Ectodermal cell (in vitro differentiated cells): Measurements from ENCODE around the gene SAFB.
A peak's percentile ranks its signal among the peaks of the same experiment; 100 is the strongest.

Source experiments
- H3K27ac ChIP-seq: 2 replicates; pipeline ENCODE4 v1.7.0; 2013; ENCODE audit warnings: mild to moderate bottlenecking, low read depth, low read length; ENCODE audit not compliant: insufficient read depth, poor library complexity, severe bottlenecking
- H3K27me3 ChIP-seq: 2 replicates; pipeline ENCODE4 v1.7.0; 2013; ENCODE audit warnings: mild to moderate bottlenecking, low read length; ENCODE audit not compliant: insufficient read depth, control insufficient read depth, poor library complexity, severe bottlenecking
- H3K36me3 ChIP-seq: one replicate; pipeline ENCODE4 v1.7.0; 2013; ENCODE audit warnings: low read length; ENCODE audit not compliant: control insufficient read depth, insufficient read depth
- H3K4me1 ChIP-seq: one replicate; pipeline ENCODE4 v1.7.0; 2013; ENCODE audit warnings: low read length; ENCODE audit not compliant: control insufficient read depth, insufficient read depth
- H3K4me3 ChIP-seq: 2 replicates; pipeline ENCODE4 v1.7.0; 2013; ENCODE audit warnings: low read depth, low read length, control low read depth; ENCODE audit not compliant: insufficient read depth
- H3K9me3 ChIP-seq: 2 replicates; pipeline ENCODE4 v1.7.0; 2013; ENCODE audit warnings: mild to moderate bottlenecking, low read length, moderate library complexity; ENCODE audit not compliant: control insufficient read depth
- WGBS, 2 experiments: methylation state at CpG; one replicate each; pipeline ENCODE4 v1.1.7; 2013; ENCODE audit warnings: missing lambda C conversion rate in 2 of 2; 5-methylcytosine and 5-hydroxymethylcytosine counted together

Gene SAFB

GRCh38 chr19:5690955-5691821 is 68.3 kb downstream of the SAFB start:
- H3K36me3 ChIP-seq = peaks cover 22% of the 10 kb centered on the region
- H3K27ac ChIP-seq = peak overlapping the region; percentile 96
- no peaks in the 10 kb centered on the region for H3K9me3 ChIP-seq

GRCh38 chr19:5691822-5692722 is 69.2 kb downstream of the SAFB start:
- no peaks in the 10 kb centered on the region for H3K9me3 ChIP-seq
- no peaks in the 10 kb centered on the region for H3K27me3 ChIP-seq
- peak overlapping the region; percentile 100 for H3K4me3 ChIP-seq
- WGBS, 2 experiments = 93% methylated on average over 42 of the region's 42 CpGs
- no peak overlapping the region for H3K27ac ChIP-seq
- peaks cover 27% of the 10 kb centered on the region for H3K36me3 ChIP-seq
- no peaks in the 10 kb centered on the region for H3K4me1 ChIP-seq

More at GRCh38 chr19:5690955-5691821, 68.3 kb downstream of the SAFB start:
- H3K4me3 ChIP-seq = peak overlapping the region; percentile 100
- no peaks in the 10 kb centered on the region for H3K27me3 ChIP-seq
- WGBS, 2 experiments = 12 to 15% methylated on average over 54 of the region's 54 CpGs
- no peaks in the 10 kb centered on the region for H3K4me1 ChIP-seq

GRCh38 chr19:5692723-5693194 is 69.9 kb downstream of the SAFB start:
- WGBS, 2 experiments = 91 to 93% methylated on average over 7 of the region's 7 CpGs
- H3K4me1 ChIP-seq = no peaks in the 10 kb centered on the region
- peak overlapping the region; percentile 8 for H3K27ac ChIP-seq
- H3K36me3 ChIP-seq = peaks cover 27% of the 10 kb centered on the region
- no peaks in the 10 kb centered on the region for H3K9me3 ChIP-seq
- H3K4me3 ChIP-seq = no peak overlapping the region
- H3K27me3 ChIP-seq = no peaks in the 10 kb centered on the region

- H3K27ac ChIP-seq = peak overlapping the region; percentile 8
- H3K4me3 ChIP-seq = no peak overlapping the region
- H3K9me3 ChIP-seq = no peaks in the 10 kb centered on the region
- H3K36me3 ChIP-seq = peaks cover 27% of the 10 kb centered on the region
- H3K4me1 ChIP-seq = no peaks in the 10 kb centered on the region
- 95% methylated on average over 39 of the region's 39 CpGs for WGBS, 2 experiments
- H3K27me3 ChIP-seq = no peaks in the 10 kb centered on the region
Measured at GRCh38 chr19:5693195-5694166, 70.6 kb downstream of the SAFB start.

DNA sequence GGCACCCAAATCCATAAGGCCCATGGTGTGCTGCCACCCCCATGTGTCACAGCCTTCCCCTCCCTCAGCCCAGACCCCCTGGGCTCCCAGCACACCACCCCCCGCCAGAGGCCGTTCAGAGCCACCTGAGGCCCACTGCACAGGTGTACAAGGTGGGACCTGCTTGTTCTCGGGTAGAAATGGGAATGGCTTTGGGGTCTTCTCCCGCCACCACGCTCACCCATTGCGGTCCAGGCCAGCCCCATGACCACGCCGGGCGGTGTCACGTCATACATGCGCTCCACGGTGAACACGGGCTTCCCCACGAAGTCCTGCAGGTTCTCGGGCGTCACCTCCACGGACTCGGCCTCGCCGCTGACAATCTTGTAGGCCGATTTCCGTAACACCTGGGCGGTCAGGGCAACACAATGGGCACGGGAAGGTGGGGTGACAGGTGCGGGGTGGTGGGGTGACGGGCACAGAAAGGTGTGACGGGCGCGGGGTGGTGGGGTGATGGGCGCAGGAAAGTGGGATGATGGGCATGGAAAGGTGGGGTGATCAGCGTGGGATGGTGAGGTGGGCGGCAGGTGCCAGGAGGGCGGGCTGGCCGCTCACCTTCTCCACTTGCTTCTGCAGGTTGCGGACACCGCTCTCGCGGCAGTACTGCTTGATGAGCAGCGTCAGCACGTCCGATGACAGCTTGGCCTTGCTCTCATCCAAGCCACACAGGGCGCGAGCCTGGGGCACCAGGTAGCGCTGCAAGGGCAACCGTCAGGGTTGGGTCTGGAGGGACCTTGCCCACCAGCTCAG is 71.5 kb downstream of the SAFB start:
- Histone ChIP-seq H3K9me3 (no peaks in the 10 kb centered on the region), H3K4me1 (no peaks in the 10 kb centered on the region), H3K4me3 (no peak overlapping the region), H3K27ac (no peak overlapping the region), H3K36me3 (peaks cover 27% of the 10 kb centered on the region), H3K27me3 (no peaks in the 10 kb centered on the region)
- WGBS, 2 experiments = 96% methylated on average over 45 of the region's 45 CpGs

DNA sequence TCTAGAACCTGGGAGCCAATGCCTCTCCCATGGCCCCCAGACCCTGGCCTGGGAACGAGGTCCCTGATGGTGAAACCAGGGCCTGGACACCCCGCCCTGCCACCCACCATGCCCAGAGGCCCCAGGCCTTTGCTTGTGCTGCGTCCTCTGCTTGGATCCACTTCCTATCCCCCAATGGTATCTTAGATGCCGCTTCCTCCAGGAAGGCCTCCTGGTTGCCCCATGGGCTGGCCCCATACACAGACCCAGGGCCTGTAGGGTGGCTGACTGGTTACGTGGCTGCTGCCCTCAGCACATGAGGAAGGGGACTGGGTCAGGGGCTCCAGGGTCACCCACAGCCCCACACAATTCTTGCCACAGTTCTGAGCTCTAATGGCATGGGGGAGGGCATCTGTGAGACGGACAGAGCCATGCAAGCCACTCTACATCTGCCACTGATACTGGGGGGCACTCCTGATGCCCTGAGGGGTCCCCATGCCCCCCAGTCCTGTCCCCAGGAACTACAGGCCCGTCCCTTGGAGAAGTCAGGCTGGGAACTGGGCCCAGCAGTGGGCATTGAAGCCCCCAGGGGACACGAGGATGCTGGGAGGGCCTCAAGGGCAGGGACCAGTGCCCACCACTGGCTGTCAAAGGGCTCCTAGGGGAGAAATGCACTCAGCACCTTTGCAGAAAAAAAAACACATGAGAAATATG is 72.2 kb downstream of the SAFB start:
- Histone ChIP-seq H3K27ac (peak overlapping the region; percentile 16), H3K36me3 (peaks cover 27% of the 10 kb centered on the region), H3K27me3 (no peaks in the 10 kb centered on the region)

GRCh38 chr19:5695649-5696195 is 72.8 kb downstream of the SAFB start:
- H3K36me3 ChIP-seq = peaks cover 32% of the 10 kb centered on the region
- WGBS, 2 experiments = 95% methylated on average over 28 of the region's 28 CpGs
- H3K27me3 ChIP-seq = no peaks in the 10 kb centered on the region
- H3K27ac ChIP-seq = no peak overlapping the region
- no peak overlapping the region for H3K4me3 ChIP-seq
- no peaks in the 10 kb centered on the region for H3K9me3 ChIP-seq
- H3K4me1 ChIP-seq = no peaks in the 10 kb centered on the region

More for the DNA sequence above, 72.2 kb downstream of the SAFB start:
- H3K4me1 ChIP-seq = no peaks in the 10 kb centered on the region
- H3K4me3 ChIP-seq = no peak overlapping the region
- WGBS, 2 experiments = 93 to 96% methylated on average over 8 of the region's 8 CpGs
- H3K9me3 ChIP-seq = no peaks in the 10 kb centered on the region

DNA sequence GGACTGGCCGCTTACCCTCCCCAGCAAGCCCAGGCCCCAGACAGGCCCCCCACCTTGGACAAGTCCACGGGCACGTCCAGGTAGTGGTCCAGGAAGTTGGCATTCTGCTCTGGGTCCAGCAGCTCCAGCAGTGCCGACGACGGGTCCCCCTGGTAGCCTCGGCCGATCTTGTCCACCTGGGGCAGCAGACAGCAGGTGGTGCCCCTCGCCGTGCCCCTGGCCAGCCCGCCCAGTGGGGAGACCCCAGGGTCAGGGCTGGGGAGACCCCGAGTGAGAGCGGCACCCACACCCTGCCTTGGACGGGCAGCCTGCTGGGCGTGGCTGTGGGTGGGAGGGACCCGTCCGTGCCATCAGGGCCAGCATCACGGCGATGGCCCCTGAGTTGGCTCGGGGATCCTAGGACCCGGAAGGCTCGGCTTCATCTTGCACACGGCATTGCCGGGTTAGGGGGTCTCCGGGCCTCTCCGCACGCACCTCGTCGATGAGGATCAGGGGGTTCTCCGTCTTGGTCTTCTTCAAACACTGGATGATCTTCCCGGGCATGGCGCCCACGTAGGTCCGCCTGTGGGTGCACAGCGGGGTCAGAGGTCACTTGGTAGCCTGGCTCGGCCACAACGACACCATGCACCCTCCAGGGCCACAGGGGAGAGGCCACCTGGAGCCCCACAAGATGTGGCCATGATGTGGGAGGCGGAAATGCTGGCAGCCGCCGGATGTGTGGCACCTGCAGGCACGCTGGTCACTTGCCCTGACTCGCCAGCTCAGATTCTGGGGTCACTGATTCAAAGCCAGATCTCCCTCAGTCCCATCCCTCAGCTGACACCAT is 73.5 kb downstream of the SAFB start:
- no peaks in the 10 kb centered on the region for H3K9me3 ChIP-seq
- no peak overlapping the region for H3K27ac ChIP-seq
- peaks cover 38% of the 10 kb centered on the region for H3K36me3 ChIP-seq
- H3K27me3 ChIP-seq = no peaks in the 10 kb centered on the region
- no peak overlapping the region for H3K4me3 ChIP-seq
- 94 to 95% methylated on average over 42 of the region's 42 CpGs for WGBS, 2 experiments
- H3K4me1 ChIP-seq = no peaks in the 10 kb centered on the region
